Activated B cell treated with CpG ODN at 0.5 μM for 24 hours (primary cell): Measurements from ENCODE around the gene LARP6. TPM values are rescaled to one million over a fixed set of nuclear protein-coding genes. Genes with fewer than 3 reads are reported as not detected.

Source experiments
- ATAC-seq: fragments of 200-7000 bp; cut with Tn5 transposase; one replicate; pipeline ENCODE4 v1.10.0; 2021; ENCODE audit warnings: low read depth, mild to moderate bottlenecking, moderate library complexity
- CTCF ChIA-PET: fragments of 350-600 bp; sonication (Branson Sonifier 250); formaldehyde crosslinking; loops from one replicate; lab custom pipeline; 2021; ENCODE audit warnings: antibody characterized with exemption; lab: Charles Lee
- POLR2A ChIA-PET: fragments of 350-600 bp; sonication (Branson Sonifier 250); formaldehyde crosslinking; loops from one replicate; lab custom pipeline; 2021; ENCODE audit warnings: antibody characterized with exemption; lab: Charles Lee
- DNase-seq: peaks from one replicate; pipeline ENCODE4 v3.0.0; 2022
- H3K27ac Mint-ChIP-seq: one replicate; pipeline ENCODE4 v1.8.0; 2020; ENCODE audit warnings: mixed read lengths
- H3K27me3 Mint-ChIP-seq: one replicate; pipeline ENCODE4 v1.8.0; 2021; ENCODE audit warnings: mixed read lengths
- H3K36me3 Mint-ChIP-seq: one replicate; pipeline ENCODE4 v1.8.0; 2021; ENCODE audit warnings: low read depth, mixed read lengths
- H3K4me1 Mint-ChIP-seq: one replicate; pipeline ENCODE4 v1.8.0; 2021; ENCODE audit warnings: mixed read lengths
- H3K4me3 Mint-ChIP-seq: one replicate; pipeline ENCODE4 v1.8.0; 2020; ENCODE audit warnings: mild to moderate bottlenecking, mixed read lengths
- H3K9me3 Mint-ChIP-seq: one replicate; pipeline ENCODE4 v1.8.0; 2020; ENCODE audit warnings: mixed read lengths
- CTCF ChIP-seq: fragments of 200-600 bp; IDR thresholded peaks from one replicate; pipeline ENCODE4 v1.8.0; 2022; ENCODE audit warnings: antibody characterized with exemption, mild to moderate bottlenecking
- intact Hi-C: fragments of 100-400 bp; cut with micrococcal nuclease; formaldehyde crosslinking; loops from one replicate; pipeline ENCODE4 v1.15.1; 2024
- total RNA-seq: library from RNA; stranded (reverse); gene quantifications from 2 replicates; pipeline ENCODE4 v1.2.3, GENCODE V29; 2022

LARP6 gene
- total RNA-seq, 1 donor from 2014 or later = not detected

GRCh38 chr15:70882361-70882760, 28.4 kb upstream of the LARP6 start:
- no peaks in the 10 kb centered on the region for H3K36me3 Mint-ChIP-seq
- ATAC-seq = no peak
- POLR2A ChIA-PET = no interaction called here
- H3K4me3 Mint-ChIP-seq = no peak overlapping the region
- H3K27me3 Mint-ChIP-seq = peaks cover 7% of the 10 kb centered on the region
- TF ChIP-seq CTCF = no peak
- no peaks in the 10 kb centered on the region for H3K4me1 Mint-ChIP-seq
- H3K9me3 Mint-ChIP-seq = no peaks in the 10 kb centered on the region
- DNase-seq = no peak
- no peak overlapping the region for H3K27ac Mint-ChIP-seq
- intact Hi-C loops = no loop called here
- CTCF ChIA-PET = no interaction called here

DNA sequence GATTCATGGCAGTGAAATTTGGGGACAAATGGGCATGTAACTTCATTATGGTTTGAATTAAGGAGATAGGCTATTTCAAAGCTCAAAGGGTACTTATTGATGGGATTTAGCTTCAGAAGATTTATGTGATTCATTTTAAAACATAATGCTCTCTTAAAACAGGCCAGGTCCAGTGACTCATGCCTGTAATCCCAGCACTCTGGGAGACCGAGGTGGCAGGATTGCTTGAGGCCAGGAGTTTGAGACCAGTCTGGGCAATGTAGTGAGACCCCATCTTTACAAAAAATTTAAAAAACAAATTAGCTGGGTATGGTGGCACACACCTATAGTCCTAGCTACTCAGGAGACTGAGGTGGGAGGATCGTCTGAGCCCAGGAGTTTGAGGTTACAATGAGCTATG, 26.8 kb upstream of the LARP6 start:
- Mint-ChIP-seq H3K27me3 (peaks cover 10% of the 10 kb centered on the region), H3K4me1 (no peaks in the 10 kb centered on the region), H3K36me3 (no peaks in the 10 kb centered on the region), H3K9me3 (no peaks in the 10 kb centered on the region), H3K4me3 (no peak overlapping the region), H3K27ac (no peak overlapping the region)
- intact Hi-C loops = no loop called here
- no peak for TF ChIP-seq CTCF
- DNase-seq (no peak), ATAC-seq (no peak)
- ChIA-PET POLR2A (no interaction called here), CTCF (no interaction called here)

DNA sequence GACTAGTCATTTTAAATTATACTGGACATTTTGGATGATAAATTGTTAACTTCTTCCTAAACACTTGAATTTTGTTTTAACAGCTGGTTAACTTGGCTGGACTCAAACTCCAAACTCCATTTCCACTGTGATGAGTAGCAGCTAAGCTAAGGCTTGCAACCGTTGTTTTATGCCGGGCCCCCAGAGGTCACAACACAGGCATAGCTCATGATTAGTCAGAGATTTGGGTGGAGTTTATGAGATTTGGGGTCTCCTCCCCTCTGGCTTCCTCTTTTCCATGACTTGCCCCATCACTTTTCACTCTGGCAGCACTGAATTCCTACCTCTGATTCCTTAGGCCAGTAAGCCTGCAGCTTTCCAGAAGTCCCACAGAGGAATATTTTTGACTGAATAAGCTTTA, 25.4 kb upstream of the LARP6 start:
- no peak overlapping the region for H3K4me3 Mint-ChIP-seq
- DNase-seq (no peak), ATAC-seq (no peak)
- POLR2A ChIA-PET = no interaction called here
- H3K4me1 Mint-ChIP-seq = no peaks in the 10 kb centered on the region
- no peak overlapping the region for H3K27ac Mint-ChIP-seq
- H3K36me3 Mint-ChIP-seq = no peaks in the 10 kb centered on the region
- intact Hi-C loops = no loop called here
- no peak for TF ChIP-seq CTCF
- CTCF ChIA-PET = no interaction called here
- no peaks in the 10 kb centered on the region for H3K9me3 Mint-ChIP-seq
- H3K27me3 Mint-ChIP-seq = peaks cover 10% of the 10 kb centered on the region

DNA sequence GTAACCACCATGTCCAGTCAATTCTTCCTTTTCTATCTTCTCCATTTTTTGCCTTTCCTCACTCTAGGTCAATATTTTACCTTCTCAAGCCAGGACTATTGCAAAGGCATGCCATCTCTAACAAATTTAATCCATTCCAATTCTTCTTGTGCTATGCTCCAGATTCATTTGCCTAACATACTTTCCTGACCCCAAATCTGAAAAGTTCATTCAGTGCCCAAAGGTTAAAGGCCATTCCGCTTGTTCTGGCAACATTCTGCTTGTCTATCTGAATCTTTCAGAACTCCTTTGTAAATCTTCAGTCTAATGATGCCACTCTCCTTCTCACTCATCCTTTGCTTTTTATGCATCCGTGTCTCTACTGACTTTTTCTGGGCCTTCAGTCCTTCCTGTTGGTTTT, 22.7 kb upstream of the LARP6 start:
- ChIA-PET POLR2A (no interaction called here), CTCF (no interaction called here)
- ATAC-seq (no peak), DNase-seq (no peak)
- Mint-ChIP-seq H3K36me3 (no peaks in the 10 kb centered on the region), H3K4me3 (no peak overlapping the region), H3K27me3 (peaks cover 15% of the 10 kb centered on the region), H3K9me3 (no peaks in the 10 kb centered on the region), H3K27ac (no peak overlapping the region), H3K4me1 (no peaks in the 10 kb centered on the region)
- intact Hi-C loops = no loop called here
- TF ChIP-seq CTCF = no peak

DNA sequence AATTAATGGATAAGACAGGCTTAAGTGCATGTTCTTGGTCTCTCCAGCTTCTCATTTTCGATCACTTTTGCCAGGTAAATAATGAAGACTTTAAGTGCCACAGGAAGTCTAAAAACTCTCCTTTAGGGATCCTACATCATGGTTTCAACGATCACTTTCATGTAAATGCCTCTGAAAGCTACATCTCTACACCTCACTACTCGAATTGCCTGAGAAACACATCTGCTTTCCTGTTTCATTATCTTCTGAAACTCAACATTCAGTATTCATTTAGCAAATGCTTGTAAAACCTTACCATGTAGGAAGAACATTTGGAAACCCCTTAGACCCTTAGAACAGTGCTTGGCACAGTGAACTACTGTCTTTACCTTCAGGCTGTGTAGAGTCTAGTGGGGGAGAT, 22.1 kb upstream of the LARP6 start:
- ATAC-seq (no peak), DNase-seq (no peak)
- Mint-ChIP-seq H3K36me3 (no peaks in the 10 kb centered on the region), H3K9me3 (no peaks in the 10 kb centered on the region), H3K27ac (no peak overlapping the region), H3K4me1 (no peaks in the 10 kb centered on the region), H3K27me3 (peaks cover 15% of the 10 kb centered on the region), H3K4me3 (no peak overlapping the region)
- intact Hi-C loops = no loop called here
- ChIA-PET POLR2A (no interaction called here), CTCF (no interaction called here)
- TF ChIP-seq CTCF = no peak
